ENCODE measurements around the gene SNRPD2. TPM values are rescaled to one million over a fixed set of nuclear protein-coding genes. Genes with fewer than 3 reads are reported as not detected.
A peak's percentile ranks its signal among the peaks of the same experiment; 100 is the strongest.
"Not testable (repeated sequence)": the region's sequence is repeated elsewhere in the genome, so short reads cannot be mapped to it uniquely, and the experiment has no call there.

SNRPD2 gene
- polyA plus RNA-seq, 1 experiment = 531 TPM

- Histone ChIP-seq H3K4me3 (ENCODE audit: low read depth, low read length) (peak overlapping the region; percentile 72), H3K27me3 (ENCODE audit: control insufficient read depth, insufficient read depth, low read length) (no peaks in the 10 kb centered on the region), H3K9me3 (ENCODE audit: control insufficient read depth, insufficient read depth, low read length) (peaks cover 4% of the 10 kb centered on the region; the same call in 1 of the 2 replicates), H3K27ac (ENCODE audit: low read depth, low read length) (no peak overlapping the region)
- ChIA-PET CTCF (interaction anchor here (1.0 to 1.1 kb wide), 3 partner anchors 14 to 40 kb away, joined by 3 to 8 read pairs (median 3); no protein-coding TSS in a partner anchor), POLR2A (interaction anchor here (0.6 to 2.2 kb wide), 4 partner anchors 12 to 39 kb away, joined by 3 to 20 read pairs (median 9); partner anchors contain the start of gene SIX5)
- DNase-seq (ENCODE audit: low read depth, low spot score) = no peak
- TF ChIP-seq CTCF (IDR thresholded peaks at IDR 0.05; ENCODE audit: low read depth, low read length) = no peak
Observed at GRCh38 chr19:45729800-45730290, 38.1 kb upstream of the SNRPD2 start.

GRCh38 chr19:45728683-45729082 lies 36.9 kb upstream of the SNRPD2 start:
- H3K9me3 ChIP-seq (ENCODE audit: control insufficient read depth, insufficient read depth, low read length); H3K27me3 ChIP-seq (ENCODE audit: control insufficient read depth, insufficient read depth, low read length); POLR2A ChIA-PET; DNase-seq (ENCODE audit: low read depth, low spot score); H3K4me3 ChIP-seq (ENCODE audit: low read depth, low read length); H3K27ac ChIP-seq (ENCODE audit: low read depth, low read length); CTCF ChIA-PET: not testable (repeated sequence)

- H3K4me3 ChIP-seq (ENCODE audit: low read depth, low read length); H3K27me3 ChIP-seq (ENCODE audit: control insufficient read depth, insufficient read depth, low read length); DNase-seq (ENCODE audit: low read depth, low spot score); POLR2A ChIA-PET; H3K27ac ChIP-seq (ENCODE audit: low read depth, low read length); H3K9me3 ChIP-seq (ENCODE audit: control insufficient read depth, insufficient read depth, low read length): not testable (repeated sequence)
- CTCF ChIA-PET = interaction anchor here (7.1 kb wide), 1 partner anchor 27 kb away, joined by 53 read pairs; the partner anchor contains the start of genes QPCTL and SNRPD2
Observed at GRCh38 chr19:45720065-45720464, 28.3 kb upstream of the SNRPD2 start.

- TF ChIP-seq CTCF (IDR thresholded peaks at IDR 0.05; ENCODE audit: low read depth, low read length) = no peak
- no peak for DNase-seq (ENCODE audit: low read depth, low spot score)
- H3K27me3 ChIP-seq (ENCODE audit: control insufficient read depth, insufficient read depth, low read length) = no peaks in the 10 kb centered on the region
- peak overlapping the region; percentile 63 for H3K4me3 ChIP-seq (ENCODE audit: low read depth, low read length)
- no peaks in the 10 kb centered on the region; the same call in 1 of the 2 replicates for H3K9me3 ChIP-seq (ENCODE audit: control insufficient read depth, insufficient read depth, low read length)
- ChIA-PET CTCF (interaction anchor here (0.5 to 7.1 kb wide), 3 partner anchors 25 to 342 kb away, joined by 3 to 53 read pairs (median 4); partner anchors contain the start of genes QPCTL and SNRPD2), POLR2A (interaction anchor here (0.5 to 2.3 kb wide), 9 partner anchors 9 to 1834 kb away, joined by 3 to 46 read pairs (median 6); partner anchors contain the start of genes DMWD, FBXO46, QPCTL and SIX5)
- peak overlapping the region; percentile 97 for H3K27ac ChIP-seq (ENCODE audit: low read depth, low read length)
Observed at GRCh38 chr19:45717983-45718650, 26.4 kb upstream of the SNRPD2 start.

- Histone ChIP-seq H3K9me3 (ENCODE audit: control insufficient read depth, insufficient read depth, low read length) (no peaks in the 10 kb centered on the region; the same call in 1 of the 2 replicates), H3K4me3 (ENCODE audit: low read depth, low read length) (peak overlapping the region; percentile 69), H3K27ac (ENCODE audit: low read depth, low read length) (peak overlapping the region; percentile 97), H3K27me3 (ENCODE audit: control insufficient read depth, insufficient read depth, low read length) (no peaks in the 10 kb centered on the region)
- ChIA-PET POLR2A (interaction anchor here (0.5 to 2.3 kb wide), 18 partner anchors 10 to 1833 kb away, joined by 3 to 46 read pairs (median 5); partner anchors contain the start of genes DMPK, DMWD, FBXO46 and QPCTL), CTCF (interaction anchor here (0.5 to 7.1 kb wide), 11 partner anchors 14 to 341 kb away, joined by 3 to 53 read pairs (median 4); partner anchors contain the start of genes CCDC61, QPCTL, SIX5 and SNRPD2)
- DNase-seq (ENCODE audit: low read depth, low spot score) = peak; percentile 97
- TF ChIP-seq CTCF (IDR thresholded peaks at IDR 0.05; ENCODE audit: low read depth, low read length) = 0 out of 2 replicates have a peak, but pooled peaks have one; percentile 16
Observed at GRCh38 chr19:45717131-45717982, 25.6 kb upstream of the SNRPD2 start.
